Lower leg skin (tissue), 4 donors: Measurements from ENCODE around the gene CDRT4. TPM values are rescaled to one million over a fixed set of nuclear protein-coding genes. Genes with fewer than 3 reads are reported as not detected.

Experiments
- DNase-seq, 2 donors: peaks; one replicate each; pipeline ENCODE4 v3.0.0-alpha.2; 2019; ENCODE audit warnings: low spot score in 2 of 2
- H3K4me3 ChIP-seq: fragments of 200-600 bp; sonication (generic); 2 replicates; pipeline ENCODE4 v1.5.1; 2017; ENCODE audit warnings: mild to moderate bottlenecking, low read depth; ENCODE audit not compliant: poor library complexity, severe bottlenecking
- CTCF ChIP-seq, 3 donors: fragments of 450-650 bp; IDR thresholded peaks; one replicate each; pipeline ENCODE4 v1.5.1; 2016; ENCODE audit warnings: antibody characterized with exemption in 3 of 3, mild to moderate bottlenecking in 3 of 3, moderate library complexity in 2 of 3
- POLR2A ChIP-seq, 2 donors: fragments of 450-650 bp; IDR thresholded peaks; one replicate each; pipeline ENCODE4 v1.6.1; 2016 to 2017; ENCODE audit warnings: antibody characterized with exemption in 2 of 2, mild to moderate bottlenecking in 1 of 2, moderate library complexity in 1 of 2
- WGBS, 2 donors: methylation state at CpG; one replicate each; pipeline ENCODE4 v1.1.5; 2018; 5-methylcytosine and 5-hydroxymethylcytosine counted together
- intact Hi-C: fragments of 100-400 bp; cut with DNase I; formaldehyde crosslinking; loops from one replicate; pipeline ENCODE4 v1.15.0; 2023; ENCODE audit warnings: low total_unique reads
- total RNA-seq, 4 donors: library from RNA; depleted of rRNA; stranded (reverse); fragments of >200 nt; gene quantifications; one replicate each; pipeline ENCODE4 v1.1.0, GENCODE V29; 2016

Gene CDRT4
- total RNA-seq, 4 donors from 2014 or later: 0.52 to 4.0 (median 3.8) TPM; not detected in 1

DNA sequence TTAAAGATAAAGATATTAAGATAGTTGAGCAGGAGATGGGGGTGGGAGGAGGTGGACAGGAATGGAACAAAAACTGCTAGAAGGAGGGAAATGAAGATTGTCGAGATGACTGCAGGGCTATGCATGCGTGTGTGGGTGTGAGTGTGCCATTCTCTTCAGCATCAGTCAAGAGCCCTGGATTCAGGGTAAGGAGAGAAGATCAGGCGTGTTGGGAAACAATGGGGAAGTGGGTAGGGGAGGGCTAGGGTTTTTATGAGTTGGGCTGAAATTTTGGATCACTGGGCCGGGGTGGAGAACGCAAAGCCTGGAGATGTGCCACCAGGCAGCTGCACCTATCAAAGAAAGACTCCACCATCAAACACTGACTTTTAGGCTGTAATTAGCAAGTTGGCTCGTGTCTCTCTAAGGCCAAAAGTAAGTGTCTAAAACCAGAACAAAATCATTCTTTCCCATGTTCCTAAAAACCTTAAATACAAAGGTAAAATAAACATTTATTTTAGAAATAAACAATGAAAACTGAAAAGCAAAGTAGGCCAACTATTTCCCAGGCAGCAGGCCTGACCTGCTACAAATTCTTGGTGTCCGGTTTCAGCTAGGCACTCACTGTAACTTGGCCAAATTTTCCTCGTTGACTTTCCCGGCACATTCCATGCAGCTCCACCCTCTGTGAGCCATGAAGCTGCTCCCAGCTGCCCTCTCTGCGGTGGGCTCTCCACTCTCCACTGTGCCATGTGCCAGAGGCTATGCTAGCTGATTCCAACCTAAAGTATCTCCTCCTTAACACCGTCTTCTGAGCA is 4.2 kb downstream of the CDRT4 start:
- WGBS, 2 donors: 26 to 33% methylated on average over 11 of the region's 11 CpGs
- TF ChIP-seq POLR2A (IDR thresholded peaks at IDR 0.05) (no peak), CTCF (IDR thresholded peaks at IDR 0.05) (no peak)
- no peak overlapping the region for H3K4me3 ChIP-seq
- no peak for DNase-seq
- intact Hi-C loops: no loop called here

DNA sequence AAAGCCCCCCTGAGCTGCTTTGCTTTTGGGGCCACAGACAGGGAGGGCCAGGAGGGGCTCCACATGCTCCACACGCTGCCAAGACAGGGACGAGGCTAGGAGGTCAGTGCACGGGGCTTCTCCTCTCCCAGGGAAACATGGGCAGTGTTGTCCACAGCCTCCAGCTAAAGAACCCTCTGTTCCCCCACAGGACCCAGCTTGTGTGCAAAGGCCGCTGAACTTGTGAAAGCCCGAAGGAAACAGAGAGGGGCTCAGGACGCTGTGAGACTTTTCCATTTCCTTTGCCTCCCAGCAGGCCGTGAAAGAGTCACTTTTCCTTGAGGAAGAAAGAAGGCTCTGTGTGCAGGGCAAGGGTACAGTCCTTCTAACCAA is 9.7 kb downstream of the CDRT4 start:
- whole genome bisulfite sequencing, 2 donors: 41 to 54% methylated on average over 7 of the region's 7 CpGs
- H3K4me3 ChIP-seq: no peak overlapping the region
- intact Hi-C loops: no loop called here
- TF ChIP-seq POLR2A (IDR thresholded peaks at IDR 0.05): no peak
- TF ChIP-seq CTCF (IDR thresholded peaks at IDR 0.05): no peak
- peak; percentile 43 to 87 for DNase-seq

DNA sequence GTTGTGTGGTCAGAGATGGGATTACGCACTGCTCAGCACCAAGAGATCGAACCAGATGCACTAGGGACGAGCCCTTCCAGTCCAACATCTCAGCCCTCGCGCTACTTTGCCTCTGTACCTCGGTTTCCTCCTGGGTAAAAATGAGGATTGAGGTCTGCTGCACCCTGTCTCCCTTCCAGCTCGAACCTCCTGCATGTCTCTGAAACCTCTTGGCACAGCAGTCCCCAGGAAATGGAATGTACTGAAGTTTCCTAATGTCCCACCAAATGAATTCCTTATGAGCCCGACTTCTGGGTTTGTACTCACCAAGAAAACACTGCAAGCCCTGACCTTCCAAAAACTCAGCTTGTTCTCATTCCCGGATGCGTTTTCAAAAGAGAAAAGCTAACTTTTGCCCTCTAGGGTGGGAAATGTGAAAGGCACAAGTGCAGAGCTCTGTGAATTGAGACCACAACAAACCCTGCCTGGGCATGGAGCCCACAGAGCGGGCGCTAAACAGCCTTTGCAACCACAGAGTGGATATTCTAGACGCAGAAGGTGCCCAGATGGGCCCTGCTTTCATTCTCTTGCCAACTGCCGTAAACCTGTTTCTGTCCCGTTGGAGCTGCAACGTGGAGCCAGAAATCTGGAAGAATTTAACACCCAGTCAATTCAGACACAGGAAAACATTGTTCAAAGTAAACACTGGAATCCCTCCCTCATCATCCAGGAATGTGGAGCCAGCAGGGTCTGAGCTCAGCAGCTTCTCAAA is 10.3 kb downstream of the CDRT4 start:
- intact Hi-C loops: no loop called here
- peak; percentile 66 to 92 for DNase-seq
- TF ChIP-seq POLR2A (IDR thresholded peaks at IDR 0.05): no peak
- TF ChIP-seq CTCF (IDR thresholded peaks at IDR 0.05): no peak
- WGBS, 2 donors: 45 to 47% methylated on average over 16 of the region's 16 CpGs
- no peak overlapping the region for H3K4me3 ChIP-seq

DNA sequence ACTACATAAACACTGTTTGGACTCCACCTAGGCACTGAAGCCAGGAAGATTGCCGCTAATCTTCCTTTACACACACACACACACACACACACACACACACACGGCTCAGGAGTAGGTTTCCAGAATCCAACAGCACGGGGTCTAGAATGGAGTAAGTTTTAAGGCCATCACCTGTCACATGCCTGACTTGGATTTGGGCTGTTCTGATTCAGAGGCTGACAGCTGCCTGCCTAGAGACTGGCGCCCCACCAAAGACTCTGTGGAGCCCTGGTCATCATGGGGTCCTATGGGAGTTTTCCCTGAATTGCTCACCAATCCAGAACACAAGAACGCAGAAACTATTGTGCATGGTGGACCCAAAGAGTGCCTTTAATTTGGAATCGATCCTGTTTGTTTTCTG is 10.9 kb downstream of the CDRT4 start:
- TF ChIP-seq CTCF (IDR thresholded peaks at IDR 0.05): no peak
- no peak for TF ChIP-seq POLR2A (IDR thresholded peaks at IDR 0.05)
- H3K4me3 ChIP-seq: no peak overlapping the region
- peak; percentile 82 to 95 for DNase-seq
- 64 to 65% methylated on average over 6 of the region's 6 CpGs for WGBS, 2 donors
- intact Hi-C loops: no loop called here

DNA sequence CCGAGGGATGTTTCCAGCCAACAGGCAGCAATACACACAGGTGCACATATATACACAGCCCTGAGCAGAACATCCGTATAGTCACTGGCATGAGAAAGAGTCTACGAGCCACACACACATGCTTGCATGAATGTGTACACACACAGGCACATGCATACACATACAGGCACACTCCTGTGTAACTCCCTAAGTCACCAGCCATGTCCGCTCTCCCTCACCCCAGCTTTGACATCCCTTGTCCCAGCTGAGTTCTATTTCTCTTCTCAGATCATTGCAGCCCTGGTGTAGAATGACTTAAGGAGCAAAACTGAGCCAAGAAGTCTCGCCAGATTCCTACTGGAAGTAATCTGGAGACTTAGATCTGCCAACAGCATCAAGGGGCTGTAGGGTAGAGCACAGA is 13.1 kb downstream of the CDRT4 start:
- DNase-seq: peak in 1 of 2 donors; percentile 64
- WGBS, 2 donors: 80 to 91% methylated on average over 5 of the region's 5 CpGs
- TF ChIP-seq CTCF (IDR thresholded peaks at IDR 0.05) (no peak), POLR2A (IDR thresholded peaks at IDR 0.05) (no peak)
- intact Hi-C loops: no loop called here
- H3K4me3 ChIP-seq: no peak overlapping the region
